ENCODE results near the gene MYBL2.

GRCh38 chr20:43702502-43702901 is 35.6 kb downstream of the MYBL2 start:
- no peak for TF ChIP-seq EP300 (IDR thresholded peaks at IDR 0.05)
- no peak for TF ChIP-seq POLR2A (IDR thresholded peaks at IDR 0.05; ENCODE audit: low read depth)
- no peak for TF ChIP-seq CTCF (IDR thresholded peaks at IDR 0.05)
